SK-N-SH treated with all-trans-retinoic acid at 6 μM for 48 hours (cell line): Measurements from ENCODE around the gene PRSS37.

Experiments used
- BACH2 ChIP-seq: fragments of 250-450 bp; sonication (Bioruptor Pico); IDR thresholded peaks from 2 replicates; pipeline ENCODE4 v1.9.0; 2021; ENCODE audit warnings: mild to moderate bottlenecking, borderline replicate concordance
- CREB5 ChIP-seq: fragments of 250-450 bp; sonication (Bioruptor Pico); IDR thresholded peaks from 2 replicates; pipeline ENCODE4 v1.5.1; 2020; ENCODE audit warnings: low read depth, mild to moderate bottlenecking, moderate library complexity
- GLIS3 ChIP-seq: fragments of 250-450 bp; sonication (Bioruptor Pico); IDR thresholded peaks from 2 replicates; pipeline ENCODE4 v1.5.0; 2020; ENCODE audit warnings: mild to moderate bottlenecking, moderate library complexity
- ISL1 ChIP-seq: fragments of 250-450 bp; sonication (Bioruptor Pico); IDR thresholded peaks from 2 replicates; pipeline ENCODE4 v2.1.2; 2022; ENCODE audit warnings: mild to moderate bottlenecking, moderate library complexity
- OSR1 ChIP-seq: fragments of 250-450 bp; sonication (Bioruptor Pico); IDR thresholded peaks from 2 replicates; pipeline ENCODE4 v1.8.0; 2022; ENCODE audit warnings: moderate library complexity, mild to moderate bottlenecking, inconsistent platforms
- PATZ1 ChIP-seq: fragments of 250-450 bp; sonication (Bioruptor Pico); IDR thresholded peaks from 2 replicates; pipeline ENCODE4 v1.8.0; 2020; ENCODE audit warnings: mild to moderate bottlenecking, moderate library complexity, borderline replicate concordance
- ZC3H10 ChIP-seq: fragments of 250-450 bp; sonication (Bioruptor Pico); IDR thresholded peaks from 2 replicates; pipeline ENCODE4 v1.5.1; 2021; ENCODE audit warnings: mild to moderate bottlenecking, moderate library complexity
- ZFP30 ChIP-seq: fragments of 450-650 bp; formaldehyde crosslinking; IDR thresholded peaks from 2 replicates; pipeline ENCODE4 v1.5.0; 2022; ENCODE audit warnings: mild to moderate bottlenecking, moderate library complexity
- ZNF565 ChIP-seq: fragments of 450-650 bp; formaldehyde crosslinking; conservative IDR thresholded peaks from 2 replicates; pipeline ENCODE4 v1.5.0; 2020; ENCODE audit warnings: low read depth, mild to moderate bottlenecking, moderate library complexity
- TF ChIP-seq, protein P1 (sequence below): fragments of 250-450 bp; sonication (Bioruptor Pico); IDR thresholded peaks from 2 replicates; pipeline ENCODE4 v1.5.0; 2020; ENCODE audit warnings: mild to moderate bottlenecking, moderate library complexity

- no peak for TF ChIP-seq PATZ1
- no peak for TF ChIP-seq OSR1 (CRISPR knock-in tag)
- TF ChIP-seq, protein P1, sequence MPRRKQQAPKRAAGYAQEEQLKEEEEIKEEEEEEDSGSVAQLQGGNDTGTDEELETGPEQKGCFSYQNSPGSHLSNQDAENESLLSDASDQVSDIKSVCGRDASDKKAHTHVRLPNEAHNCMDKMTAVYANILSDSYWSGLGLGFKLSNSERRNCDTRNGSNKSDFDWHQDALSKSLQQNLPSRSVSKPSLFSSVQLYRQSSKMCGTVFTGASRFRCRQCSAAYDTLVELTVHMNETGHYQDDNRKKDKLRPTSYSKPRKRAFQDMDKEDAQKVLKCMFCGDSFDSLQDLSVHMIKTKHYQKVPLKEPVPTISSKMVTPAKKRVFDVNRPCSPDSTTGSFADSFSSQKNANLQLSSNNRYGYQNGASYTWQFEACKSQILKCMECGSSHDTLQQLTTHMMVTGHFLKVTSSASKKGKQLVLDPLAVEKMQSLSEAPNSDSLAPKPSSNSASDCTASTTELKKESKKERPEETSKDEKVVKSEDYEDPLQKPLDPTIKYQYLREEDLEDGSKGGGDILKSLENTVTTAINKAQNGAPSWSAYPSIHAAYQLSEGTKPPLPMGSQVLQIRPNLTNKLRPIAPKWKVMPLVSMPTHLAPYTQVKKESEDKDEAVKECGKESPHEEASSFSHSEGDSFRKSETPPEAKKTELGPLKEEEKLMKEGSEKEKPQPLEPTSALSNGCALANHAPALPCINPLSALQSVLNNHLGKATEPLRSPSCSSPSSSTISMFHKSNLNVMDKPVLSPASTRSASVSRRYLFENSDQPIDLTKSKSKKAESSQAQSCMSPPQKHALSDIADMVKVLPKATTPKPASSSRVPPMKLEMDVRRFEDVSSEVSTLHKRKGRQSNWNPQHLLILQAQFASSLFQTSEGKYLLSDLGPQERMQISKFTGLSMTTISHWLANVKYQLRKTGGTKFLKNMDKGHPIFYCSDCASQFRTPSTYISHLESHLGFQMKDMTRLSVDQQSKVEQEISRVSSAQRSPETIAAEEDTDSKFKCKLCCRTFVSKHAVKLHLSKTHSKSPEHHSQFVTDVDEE (CRISPR knock-in tag) = no peak
- TF ChIP-seq ZNF565 (CRISPR knock-in tag) = no peak
- no peak for TF ChIP-seq ZFP30 (CRISPR knock-in tag)
- TF ChIP-seq CREB5 (CRISPR knock-in tag) = no peak
- TF ChIP-seq ISL1 = no peak
- no peak for TF ChIP-seq ZC3H10
- no peak for TF ChIP-seq GLIS3
- no peak for TF ChIP-seq BACH2 (CRISPR knock-in tag)
Observed at GRCh38 chr7:141837683-141838082, 3.6 kb downstream of the PRSS37 start.
